ENCODE measurements around the gene PLEKHH3.
"Not testable (repeated sequence)": the region's sequence is repeated elsewhere in the genome, so short reads cannot be mapped to it uniquely, and the experiment has no call there.

PLEKHH3 gene

GRCh38 chr17:42672038-42672437, 4.8 kb downstream of the PLEKHH3 start:
- no peak for DNase-seq (ENCODE audit: low read depth, low spot score)

DNA sequence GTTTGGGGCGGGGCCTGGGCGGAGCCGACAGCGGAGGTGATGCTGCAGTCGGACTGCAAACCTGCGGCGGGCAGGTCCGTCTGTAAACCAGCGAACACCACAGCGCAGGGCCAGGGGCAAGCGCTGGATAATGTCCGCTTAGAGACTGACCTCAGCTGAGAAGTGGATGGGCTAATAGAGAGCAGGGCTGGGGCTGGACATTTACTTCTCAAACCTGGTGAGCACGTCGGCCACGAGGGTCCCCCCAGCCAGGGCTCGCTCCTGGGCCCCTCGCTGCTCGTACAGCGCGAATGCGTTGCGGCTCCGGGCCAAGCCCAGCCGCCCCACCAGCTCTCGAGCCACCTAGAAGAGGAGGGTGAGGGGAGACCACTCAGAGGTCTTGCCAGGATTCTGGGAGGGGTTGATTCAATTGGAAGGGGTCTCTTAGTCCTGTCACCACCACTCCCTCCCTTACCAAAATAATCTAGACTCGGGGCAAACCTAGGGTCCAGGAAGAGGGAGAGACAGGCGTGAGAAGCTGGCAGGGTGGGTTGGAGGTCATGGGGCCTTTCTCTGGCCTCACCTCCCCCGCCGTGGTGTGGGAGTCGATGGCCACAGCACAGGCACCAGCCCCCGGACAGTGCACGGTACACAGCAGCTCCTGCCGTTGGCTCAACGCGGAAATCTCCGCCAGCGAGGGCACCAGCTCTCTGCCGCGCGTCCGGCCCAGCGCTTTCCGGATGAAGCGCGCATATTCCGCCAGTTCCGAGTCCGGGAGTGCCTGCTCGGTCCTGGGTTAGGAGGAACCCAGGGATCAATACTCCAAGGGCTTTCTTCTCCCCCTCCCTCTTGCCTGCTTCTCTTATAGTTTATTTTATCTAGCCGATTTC, 5.8 kb downstream of the PLEKHH3 start:
- DNase-seq (ENCODE audit: low read depth, low spot score): no peak

- DNase-seq (ENCODE audit: low read depth, low spot score): no peak
Observed at GRCh38 chr17:42669977-42670788, 6.6 kb downstream of the PLEKHH3 start.

DNA sequence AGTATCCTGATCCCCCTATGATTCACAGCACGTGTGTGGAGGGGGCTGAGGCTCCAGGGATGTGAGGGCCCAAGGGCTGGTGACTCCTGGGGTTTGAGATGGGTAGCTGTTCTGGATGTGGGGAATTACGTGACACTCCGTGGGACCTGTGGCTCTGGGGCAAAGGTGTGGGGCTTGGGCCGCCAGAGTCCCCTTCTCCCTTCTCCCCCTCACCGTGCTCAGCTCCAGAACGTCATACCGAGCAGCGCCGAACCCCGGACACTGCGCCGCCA, 7.2 kb downstream of the PLEKHH3 start:
- no peak for DNase-seq (ENCODE audit: low read depth, low spot score)

DNA sequence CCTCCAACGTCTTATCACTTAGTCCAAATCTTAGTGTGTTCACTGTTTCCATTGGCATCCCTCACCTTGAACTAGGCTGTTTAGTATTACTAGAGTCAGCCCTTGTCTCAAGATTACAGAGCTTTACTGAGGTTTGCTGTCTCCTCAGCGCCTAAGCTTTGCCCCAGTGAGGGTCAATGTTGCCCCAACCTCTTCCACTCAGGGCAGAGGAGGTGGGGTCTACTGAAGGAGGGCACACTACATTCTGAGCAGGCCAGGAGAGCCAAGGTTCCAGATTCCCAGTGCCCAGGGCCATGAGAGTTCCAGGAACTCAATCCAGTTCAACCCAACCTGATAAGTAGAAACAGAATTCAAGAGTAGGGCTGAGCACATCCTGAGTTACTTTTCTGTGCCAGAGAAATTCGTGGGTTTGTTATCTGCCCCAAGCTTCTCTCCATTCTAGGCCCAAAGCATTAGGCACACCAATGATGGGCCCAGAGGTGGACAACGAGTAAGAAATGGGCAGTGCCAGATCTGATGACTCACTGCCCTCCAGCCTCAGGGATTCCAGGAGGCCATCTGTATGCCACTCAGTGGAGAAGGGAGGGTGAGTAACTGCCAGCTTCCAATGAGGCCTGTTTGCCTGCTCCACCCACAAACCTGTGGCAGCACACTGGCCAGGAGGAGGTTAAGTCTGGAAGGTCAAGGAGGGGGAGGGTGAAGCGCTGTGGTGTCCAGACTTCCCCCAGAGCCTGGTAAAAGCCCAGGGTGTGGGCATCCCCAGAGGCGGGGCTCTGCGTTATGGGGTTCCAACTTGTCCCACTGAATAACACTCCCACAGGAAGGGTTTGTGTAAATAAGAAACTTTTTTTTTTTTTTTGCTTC, 9.5 kb downstream of the PLEKHH3 start:
- DNase-seq (ENCODE audit: low read depth, low spot score): no peak

DNA sequence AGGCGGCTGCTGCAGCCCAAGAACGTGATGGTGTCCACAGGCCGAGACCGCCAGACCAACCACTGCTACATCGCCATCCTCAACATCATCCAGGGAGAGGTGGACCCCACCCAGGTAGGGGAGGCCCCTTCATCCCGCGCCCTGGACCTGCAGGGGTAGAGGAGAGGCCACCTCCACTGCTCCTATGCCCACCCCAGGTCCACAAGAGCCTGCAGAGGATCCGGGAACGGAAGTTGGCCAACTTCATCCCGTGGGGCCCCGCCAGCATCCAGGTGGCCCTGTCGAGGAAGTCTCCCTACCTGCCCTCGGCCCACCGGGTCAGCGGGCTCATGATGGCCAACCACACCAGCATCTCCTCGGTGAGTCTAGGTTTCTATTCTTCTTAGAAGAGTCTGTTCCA, 10.7 kb downstream of the PLEKHH3 start:
- DNase-seq (ENCODE audit: low read depth, low spot score): not testable (repeated sequence)

- no peak for DNase-seq (ENCODE audit: low read depth, low spot score)
Observed at GRCh38 chr17:42665581-42666001, 11.2 kb downstream of the PLEKHH3 start.

- no peak for DNase-seq (ENCODE audit: low read depth, low spot score)
Observed at GRCh38 chr17:42660692-42661345, 16.0 kb downstream of the PLEKHH3 start.

GRCh38 chr17:42659932-42660274, 16.9 kb downstream of the PLEKHH3 start:
- DNase-seq (ENCODE audit: low read depth, low spot score): not testable (repeated sequence)

DNA sequence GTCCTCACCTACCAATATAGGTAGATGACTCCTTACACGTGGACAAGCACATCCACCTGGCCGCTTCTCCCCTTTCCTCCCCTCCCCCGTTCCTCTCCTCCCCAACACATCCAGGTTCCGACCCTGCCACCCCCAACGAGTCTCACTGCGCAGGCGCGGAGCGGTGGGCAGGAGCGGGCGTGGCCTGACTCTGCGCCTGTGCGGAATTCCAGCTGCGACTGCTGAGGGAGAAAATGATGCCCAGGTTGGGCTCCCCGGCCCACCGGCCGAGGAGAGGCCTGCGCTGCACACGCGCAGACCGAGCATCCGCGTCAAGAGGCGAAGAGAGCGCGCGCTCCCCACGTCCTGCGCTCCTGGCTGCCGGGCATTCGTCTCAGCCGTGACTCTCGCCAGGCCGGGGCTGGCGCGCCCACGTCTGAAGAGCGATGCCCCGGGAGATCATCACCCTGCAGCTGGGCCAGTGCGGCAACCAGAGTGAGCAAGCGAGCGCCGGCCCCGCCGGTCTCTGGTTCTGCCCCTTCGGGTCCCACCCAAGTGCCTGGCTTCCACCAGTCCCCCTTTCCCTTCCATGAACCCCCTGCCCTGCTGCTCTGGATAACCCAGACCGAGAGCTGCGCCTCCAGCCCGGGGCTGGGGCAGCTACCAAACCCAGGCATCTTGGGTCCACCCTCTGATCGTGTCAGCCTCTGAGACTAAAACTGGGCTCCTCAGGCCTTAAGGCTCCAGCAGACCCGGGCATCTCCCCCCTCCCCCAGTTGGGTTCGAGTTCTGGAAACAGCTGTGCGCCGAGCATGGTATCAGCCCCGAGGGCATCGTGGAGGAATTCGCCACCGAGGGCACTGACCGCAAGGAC, 17.5 kb downstream of the PLEKHH3 start, which contains the start of gene TUBG2:
Gene TUBG2 (plus strand): TSS at position 206 of the 853 bp plus-strand sequence. CDS start 220 bp downstream, at position 426.
- DNase-seq (ENCODE audit: low read depth, low spot score): no peak

GRCh38 chr17:42657824-42658588, 18.8 kb downstream of the PLEKHH3 start:
- no peak for DNase-seq (ENCODE audit: low read depth, low spot score)

DNA sequence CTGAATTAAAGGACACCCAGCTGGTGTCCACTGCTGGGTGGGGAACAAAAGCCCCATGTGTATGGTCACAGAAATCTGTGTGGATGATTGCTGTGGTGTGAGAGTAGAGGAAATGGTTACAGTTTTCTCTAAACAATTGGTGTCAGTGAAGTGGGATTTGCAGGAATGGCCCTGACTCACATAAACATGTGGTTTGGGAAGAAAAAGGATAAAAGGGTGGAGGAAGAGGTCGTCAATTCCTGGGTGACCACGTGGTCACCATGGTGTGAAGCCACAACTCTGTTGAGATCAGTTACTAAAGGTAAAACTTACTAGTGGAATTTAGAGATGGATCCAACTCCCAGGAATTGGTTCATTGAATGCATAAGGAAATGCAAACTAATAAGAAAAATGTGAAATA, 21.3 kb downstream of the PLEKHH3 start:
- no peak for DNase-seq (ENCODE audit: low read depth, low spot score)

DNA sequence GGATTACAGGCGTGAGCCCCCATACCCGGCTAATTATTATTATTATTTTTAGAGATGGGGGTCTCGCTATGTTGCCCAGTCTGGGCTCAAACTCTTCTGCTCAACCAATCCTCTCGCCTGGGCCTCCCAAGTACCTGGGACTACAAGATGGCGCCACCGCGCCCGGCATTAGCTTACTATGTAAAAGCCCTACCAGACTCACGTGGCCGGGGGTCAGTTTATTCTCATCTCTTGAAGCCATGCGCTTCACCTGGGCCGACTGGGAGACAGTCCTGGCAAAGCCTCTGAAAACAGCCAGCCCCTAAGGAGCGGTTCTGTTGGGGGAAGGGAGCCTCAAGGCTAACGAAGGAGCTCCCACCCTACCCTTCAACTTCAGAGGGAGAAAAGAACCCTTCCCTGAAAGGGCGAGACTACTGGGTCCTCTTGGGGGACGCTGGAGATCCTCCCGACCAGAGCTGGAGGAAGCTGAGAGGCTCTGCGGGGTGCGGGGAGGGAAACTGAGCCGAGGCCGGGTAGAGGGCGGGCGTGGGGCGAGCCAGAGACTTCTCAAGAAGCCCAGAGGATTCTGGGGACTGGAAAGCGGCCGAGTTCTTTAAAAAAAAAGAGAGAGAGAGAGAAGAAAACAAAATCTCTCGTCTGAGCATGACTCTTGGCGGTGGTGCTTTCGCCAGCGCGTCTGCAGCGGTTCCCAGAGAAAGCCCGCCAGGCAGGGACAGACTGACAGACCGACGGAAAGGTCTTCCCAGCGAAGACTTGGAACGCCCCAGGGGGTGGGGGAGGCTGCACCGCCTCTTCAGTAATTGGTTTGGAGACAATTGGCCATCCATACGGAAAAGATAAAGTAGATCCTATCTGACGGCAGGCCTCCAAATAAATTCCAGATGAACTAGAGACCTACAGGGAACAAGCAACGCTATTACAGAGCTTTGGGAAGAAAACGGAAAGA, 23.3 kb downstream of the PLEKHH3 start:
- DNase-seq (ENCODE audit: low read depth, low spot score): no peak

DNA sequence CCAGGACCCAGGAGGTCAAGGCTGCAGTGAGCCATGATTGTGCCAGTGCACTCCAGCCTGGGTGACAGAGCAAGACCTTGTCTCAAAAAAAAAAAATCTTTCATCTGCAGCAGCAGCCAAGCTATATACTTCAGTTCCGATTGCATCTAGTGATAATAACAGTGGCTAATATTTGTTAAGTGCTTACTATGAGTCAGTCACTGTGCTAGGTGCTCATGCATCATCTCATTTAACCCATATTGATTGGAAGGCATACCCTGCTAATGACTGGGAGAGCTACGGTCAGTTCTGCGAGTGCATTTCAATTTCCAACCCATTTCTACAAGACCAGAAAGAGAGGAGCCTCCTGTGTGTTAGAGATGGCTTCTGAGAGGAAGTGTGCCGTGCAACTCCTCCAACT, 25.4 kb downstream of the PLEKHH3 start:
- no peak for DNase-seq (ENCODE audit: low read depth, low spot score)

GRCh38 chr17:42647778-42648177, 29.0 kb downstream of the PLEKHH3 start:
- DNase-seq (ENCODE audit: low read depth, low spot score): no peak

DNA sequence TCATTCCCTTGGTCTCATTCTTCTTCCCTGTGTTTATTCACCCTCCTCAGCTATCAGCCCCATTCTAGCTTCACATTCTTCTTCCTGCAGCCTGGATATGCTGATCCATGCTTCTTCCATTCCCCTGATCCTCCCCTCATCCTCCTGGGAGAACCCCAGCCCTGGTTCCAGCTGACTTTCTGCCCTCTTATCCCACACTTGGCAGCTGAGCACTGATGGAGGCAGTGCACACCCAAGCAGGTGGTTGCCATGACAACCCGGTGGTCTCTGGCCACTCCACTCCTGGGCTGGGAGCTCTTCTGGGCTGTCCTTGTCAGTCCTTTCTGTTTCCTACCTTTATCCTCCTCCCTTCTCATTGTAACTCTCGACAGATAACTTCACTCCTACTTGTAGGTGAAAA, 34.5 kb downstream of the PLEKHH3 start:
- DNase-seq (ENCODE audit: low read depth, low spot score): no peak

DNA sequence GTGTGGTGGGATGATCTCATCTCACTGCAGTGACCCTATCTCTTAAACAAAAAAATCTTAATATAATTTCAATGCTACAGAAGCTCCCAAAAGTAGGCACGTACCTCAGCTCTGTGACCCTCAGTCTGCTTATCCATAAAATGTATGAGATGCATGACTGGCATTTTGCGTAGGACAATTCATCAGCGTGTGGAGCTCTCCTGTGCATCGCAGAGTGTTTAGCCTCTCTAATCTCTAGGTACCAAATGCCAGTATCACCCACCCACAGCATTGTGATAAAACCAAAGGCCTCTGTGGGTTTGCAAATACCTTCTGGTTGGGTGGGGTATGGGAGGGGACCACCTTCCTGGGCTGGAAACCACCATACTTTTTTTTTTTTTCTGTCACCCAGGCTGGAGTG, 36.7 kb downstream of the PLEKHH3 start:
- no peak for DNase-seq (ENCODE audit: low read depth, low spot score)

DNA sequence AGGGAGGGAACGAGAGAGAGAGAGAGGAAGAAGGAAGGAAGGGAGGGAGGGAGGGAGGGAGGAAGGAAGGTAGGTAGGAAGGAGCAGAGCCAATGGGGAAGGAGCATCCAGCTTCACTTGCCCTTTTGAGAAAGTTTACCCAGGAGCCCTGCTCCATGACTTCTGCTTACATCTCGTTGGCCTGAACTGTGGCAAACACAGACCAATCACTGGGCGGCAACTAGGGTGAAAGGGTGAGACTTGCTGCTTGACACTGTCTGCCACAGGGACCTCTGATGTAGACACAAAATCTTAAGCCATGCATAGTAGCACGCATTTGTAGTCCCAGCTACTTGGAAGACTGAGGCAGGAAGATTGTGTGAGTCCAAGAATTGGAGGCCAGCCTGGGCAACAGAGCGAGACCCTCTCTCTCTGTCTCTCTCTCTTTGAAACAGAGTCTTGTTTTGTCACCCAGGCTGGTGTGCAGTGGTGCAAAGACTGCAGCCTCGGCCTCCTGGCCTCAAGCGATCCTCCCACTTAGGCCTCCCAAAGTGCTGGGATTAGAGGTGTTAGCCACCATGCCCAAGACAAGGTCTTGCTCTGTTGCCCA, 37.2 kb downstream of the PLEKHH3 start:
- no peak for DNase-seq (ENCODE audit: low read depth, low spot score)

Measured in smooth muscle cell of the brain vasculature (primary cell).